HepG2 (cell line): ENCODE data around the gene NCR3LG1. TPM values are rescaled to one million over a fixed set of nuclear protein-coding genes. Genes with fewer than 3 reads are reported as not detected.
A peak's percentile ranks its signal among the peaks of the same experiment; 100 is the strongest.

Experiments used
- DBP ChIP-seq: sonication (generic); formaldehyde crosslinking; IDR thresholded peaks from 2 replicates; pipeline ENCODE4 v1.4.0; 2020; ENCODE audit warnings: missing genetic modification reagents; ENCODE audit errors: not compliant biosample characterization
- FOXK2 ChIP-seq: fragments of 450-650 bp; IDR thresholded peaks from 2 replicates; pipeline ENCODE4 v1.6.1; 2016
- HNRNPL ChIP-seq: fragments of 200-400 bp; formaldehyde crosslinking; IDR thresholded peaks from 2 replicates; pipeline ENCODE4 v1.6.1; 2017; ENCODE audit warnings: mild to moderate bottlenecking, low read depth, low read length
- MTA1 ChIP-seq: sonication (generic); formaldehyde crosslinking; IDR thresholded peaks from 2 replicates; pipeline ENCODE4 v1.4.0; 2020; ENCODE audit warnings: missing genetic modification reagents, mild to moderate bottlenecking, borderline replicate concordance
- PHF8 ChIP-seq: sonication (generic); formaldehyde crosslinking; IDR thresholded peaks from 2 replicates; pipeline ENCODE4 v1.5.0; 2020; ENCODE audit warnings: missing genetic modification reagents
- RBM39 ChIP-seq: fragments of 200-400 bp; formaldehyde crosslinking; IDR thresholded peaks from one replicate; pipeline ENCODE4 v1.6.1; 2018; ENCODE audit warnings: antibody characterized with exemption, mild to moderate bottlenecking, low read depth, low read length; ENCODE audit not compliant: poor library complexity, severe bottlenecking
- REXO4 ChIP-seq: sonication (generic); formaldehyde crosslinking; IDR thresholded peaks from 2 replicates; pipeline ENCODE4 v1.8.0; 2022; ENCODE audit warnings: missing genetic modification reagents, mild to moderate bottlenecking, borderline replicate concordance
- SALL2 ChIP-seq: sonication (generic); formaldehyde crosslinking; IDR thresholded peaks from 2 replicates; pipeline ENCODE4 v1.8.1; 2023; ENCODE audit warnings: mild to moderate bottlenecking, missing genetic modification reagents, inconsistent platforms
- SP5 ChIP-seq: IDR thresholded peaks from 2 replicates; pipeline ENCODE4 v1.6.1; 2016; ENCODE audit warnings: low read depth, borderline replicate concordance
- TBX2 ChIP-seq: sonication (generic); formaldehyde crosslinking; IDR thresholded peaks from 2 replicates; pipeline ENCODE4 v1.5.0; 2020; ENCODE audit warnings: missing genetic modification reagents, mild to moderate bottlenecking, borderline replicate concordance
- TEF ChIP-seq: sonication (generic); formaldehyde crosslinking; IDR thresholded peaks from 2 replicates; pipeline ENCODE4 v1.5.0; 2020; ENCODE audit warnings: missing genetic modification reagents
- ZFP36 ChIP-seq: fragments of 150-350 bp; IDR thresholded peaks from 2 replicates; pipeline ENCODE4 v1.6.1; 2018; ENCODE audit warnings: borderline replicate concordance, low read length, low read depth; ENCODE audit not compliant: partially characterized antibody
- ZFYVE20 ChIP-seq: sonication (generic); formaldehyde crosslinking; IDR thresholded peaks from 2 replicates; pipeline ENCODE4 v1.8.0; 2023; ENCODE audit warnings: low read depth, mild to moderate bottlenecking, moderate library complexity, missing genetic modification reagents, borderline replicate concordance
- ZMYM4 ChIP-seq: sonication (generic); formaldehyde crosslinking; IDR thresholded peaks from 2 replicates; pipeline ENCODE4 v1.8.1; 2023; ENCODE audit warnings: mild to moderate bottlenecking, missing genetic modification reagents
- ZNF274 ChIP-seq: sonication (generic); formaldehyde crosslinking; IDR thresholded peaks from 2 replicates; pipeline ENCODE4 v1.5.1; 2020; ENCODE audit warnings: mild to moderate bottlenecking, missing genetic modification reagents
- ZNF362 ChIP-seq: sonication (generic); formaldehyde crosslinking; IDR thresholded peaks from 2 replicates; pipeline ENCODE4 v1.4.0; 2020; ENCODE audit warnings: missing genetic modification reagents, mild to moderate bottlenecking, borderline replicate concordance
- ZNF768 ChIP-seq: sonication (generic); formaldehyde crosslinking; IDR thresholded peaks from 2 replicates; pipeline ENCODE4 v1.4.0; 2020; ENCODE audit warnings: missing genetic modification reagents
- ZNF776 ChIP-seq: sonication (generic); formaldehyde crosslinking; IDR thresholded peaks from 2 replicates; pipeline ENCODE4 v1.4.0; 2020; ENCODE audit warnings: mild to moderate bottlenecking, missing genetic modification reagents
- ZNF780A ChIP-seq: sonication (generic); formaldehyde crosslinking; IDR thresholded peaks from 2 replicates; pipeline ENCODE4 v1.8.0; 2022; ENCODE audit warnings: mild to moderate bottlenecking, missing genetic modification reagents, moderate library complexity
- ZNF788 ChIP-seq: sonication (generic); formaldehyde crosslinking; IDR thresholded peaks from 2 replicates; pipeline ENCODE4 v1.5.0; 2020; ENCODE audit warnings: mild to moderate bottlenecking, missing genetic modification reagents, borderline replicate concordance
- ZSCAN29 ChIP-seq: sonication (generic); formaldehyde crosslinking; conservative IDR thresholded peaks from 2 replicates; pipeline ENCODE4 v1.4.0; 2020; ENCODE audit warnings: mild to moderate bottlenecking, missing genetic modification reagents
- polyA plus RNA-seq, 8 experiments: library from polyadenylated mRNA; depleted of rRNA in 3 of 8; stranded (reverse) in 7 of 8; unstranded in 1 of 8; fragments of >200 nt; fragmentation: Illumina TruSeq in 4 of 8; extraction: Trizol in 4 of 8; gene quantifications; 2 replicates each; pipeline versions ENCODE4 v1.2.1 to v1.2.3, GENCODE V29; 2011 to 2016; ENCODE audit warnings: low read depth in 4 of 8, missing spikeins in 1 of 8, mixed read lengths in 1 of 8; ENCODE audit not compliant: insufficient read depth in 1 of 8
- total RNA-seq, 5 experiments: library from RNA; depleted of rRNA; stranded (reverse); fragments of >200 nt; fragmentation: Illumina TruSeq; extraction: Trizol; gene quantifications; 2 replicates each; pipeline ENCODE4 v1.2.3, GENCODE V29; 2016; ENCODE audit warnings: low read depth in 1 of 5

The NCR3LG1 gene
- total and polyA plus RNA-seq, 2 of the 13 experiments (the other 11 are each of a cell fraction or from before 2014, with no cell fraction given), result 16.1 to 25.1 TPM

- TF ChIP-seq HNRNPL, result 0 out of 2 replicates have a peak, but pooled peaks have one; percentile 17
- TF ChIP-seq ZFYVE20, result no peak
- TF ChIP-seq PHF8 (CRISPR knock-in tag), result peak; percentile 45
- TF ChIP-seq MTA1 (CRISPR knock-in tag), result 0 out of 2 replicates have a peak, but pooled peaks have one; percentile 55
- TF ChIP-seq ZSCAN29 (CRISPR knock-in tag), result no peak
- TF ChIP-seq FOXK2, result no peak
- TF ChIP-seq TBX2 (CRISPR knock-in tag), result peak; percentile 87
- peak; percentile 49 for TF ChIP-seq RBM39
- peak; percentile 75; the same call in 1 of the 2 replicates for TF ChIP-seq SP5 (CRISPR knock-in tag)
- TF ChIP-seq ZNF788 (CRISPR knock-in tag), result peak; percentile 53; the same call in 1 of the 2 replicates
- TF ChIP-seq TEF (CRISPR knock-in tag), result peak; percentile 54; the same call in 1 of the 2 replicates
- no peak for TF ChIP-seq SALL2 (CRISPR knock-in tag)
- peak; percentile 82 for TF ChIP-seq DBP (CRISPR knock-in tag)
- TF ChIP-seq ZFP36, result no peak
- TF ChIP-seq ZNF768, result peak; percentile 30; the same call in 1 of the 2 replicates
- no peak; the same call in none of the 2 replicates for TF ChIP-seq ZNF362 (CRISPR knock-in tag)
- TF ChIP-seq ZMYM4 (CRISPR knock-in tag), result no peak; the same call in 1 of the 2 replicates
- TF ChIP-seq ZNF780A (CRISPR knock-in tag), result no peak
- TF ChIP-seq REXO4, result 0 out of 2 replicates have a peak, but pooled peaks have one; percentile 39
- TF ChIP-seq ZNF274, result peak; percentile 75; the same call in 1 of the 2 replicates
- peak; percentile 65; the same call in 1 of the 2 replicates for TF ChIP-seq ZNF776
These were observed at the start of gene NCR3LG1 (continued) for GRCh38 chr11:17351510-17352176.
